GM21360 (cell line): Measurements from ENCODE around the gene EDEM3.

Experiments
- ATAC-seq: cut with Tn5 transposase; IDR thresholded peaks from one replicate; pipeline ENCODE4 v1.9.1; 2021; ENCODE audit warnings: mild to moderate bottlenecking, moderate library complexity; ENCODE audit not compliant: unreplicated experiment

The EDEM3 gene

GRCh38 chr1:184673305-184673704 lies 81.4 kb downstream of the EDEM3 start:
- no peak for ATAC-seq

- no peak for ATAC-seq
Measured at GRCh38 chr1:184672013-184672726, 82.5 kb downstream of the EDEM3 start.

GRCh38 chr1:184669391-184669790 lies 85.3 kb downstream of the EDEM3 start:
- no peak for ATAC-seq

DNA sequence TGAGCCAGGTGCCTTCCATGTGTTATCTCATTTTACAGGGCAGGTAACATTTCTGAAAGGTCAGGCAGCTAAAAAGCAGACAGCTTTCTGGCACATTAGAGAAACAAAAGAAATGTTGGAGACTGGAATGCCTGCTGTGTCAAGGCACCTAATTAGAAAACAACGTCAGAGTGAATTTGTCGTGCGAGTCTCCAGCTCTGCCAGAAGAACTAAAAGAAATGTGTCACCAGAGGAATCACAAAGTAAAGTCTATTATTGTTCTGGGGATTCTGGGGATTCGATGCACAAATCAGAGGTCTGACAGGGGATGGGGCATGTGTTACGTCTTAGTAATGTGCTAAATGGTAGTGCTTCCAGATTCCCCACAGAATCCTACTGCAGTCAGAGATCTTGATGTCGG lies 89.3 kb downstream of the EDEM3 start:
- no peak for ATAC-seq

- no peak for ATAC-seq
Measured at GRCh38 chr1:184664661-184665060, 90.0 kb downstream of the EDEM3 start.

GRCh38 chr1:184664042-184664660 lies 90.5 kb downstream of the EDEM3 start:
- ATAC-seq = no peak

DNA sequence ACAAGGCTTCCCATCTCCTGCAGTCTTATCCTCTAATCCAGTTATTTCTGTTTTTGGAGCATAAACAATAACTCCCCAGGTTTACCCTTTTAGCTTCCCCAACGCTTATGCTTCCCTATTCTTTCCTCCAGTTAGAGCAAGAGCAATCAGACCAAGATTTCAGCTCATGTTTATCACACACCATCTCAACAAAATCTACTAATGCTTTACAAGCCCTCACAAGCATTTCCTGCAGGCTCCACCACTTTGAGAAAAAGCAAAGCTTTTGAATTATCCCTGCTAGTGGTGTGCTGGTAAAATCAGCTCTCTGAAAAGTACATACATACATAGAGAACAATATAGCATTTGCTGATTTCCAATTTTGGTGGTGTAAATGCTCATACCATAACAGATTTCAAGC lies 92.9 kb downstream of the EDEM3 start:
- ATAC-seq = no peak

GRCh38 chr1:184660462-184661191 lies 94.0 kb downstream of the EDEM3 start:
- ATAC-seq = no peak

GRCh38 chr1:184658055-184658454 lies 96.6 kb downstream of the EDEM3 start:
- ATAC-seq = no peak

DNA sequence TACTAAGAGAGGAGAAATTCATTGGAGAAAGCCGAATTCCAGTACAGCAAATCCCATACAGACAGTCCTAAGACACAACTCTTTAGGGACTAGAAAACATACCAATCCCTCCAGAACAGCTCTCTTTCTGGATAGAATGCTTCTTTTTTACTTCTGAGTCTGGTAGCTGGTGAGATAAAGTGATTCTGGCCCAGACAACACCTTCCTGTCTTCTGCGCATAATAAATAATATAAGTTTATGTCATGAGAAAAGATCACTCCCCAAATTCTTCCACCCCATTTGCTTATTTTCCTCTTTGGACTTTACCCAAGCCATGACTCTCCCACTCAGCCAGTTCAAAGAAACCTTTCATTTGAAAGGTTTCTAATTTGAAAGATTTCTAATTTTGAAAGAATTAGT lies 98.4 kb downstream of the EDEM3 start:
- ATAC-seq = no peak

GRCh38 chr1:184655185-184655584 lies 99.5 kb downstream of the EDEM3 start:
- ATAC-seq = no peak

- no peak for ATAC-seq
Measured at GRCh38 chr1:184650177-184650866, 104.3 kb downstream of the EDEM3 start.

DNA sequence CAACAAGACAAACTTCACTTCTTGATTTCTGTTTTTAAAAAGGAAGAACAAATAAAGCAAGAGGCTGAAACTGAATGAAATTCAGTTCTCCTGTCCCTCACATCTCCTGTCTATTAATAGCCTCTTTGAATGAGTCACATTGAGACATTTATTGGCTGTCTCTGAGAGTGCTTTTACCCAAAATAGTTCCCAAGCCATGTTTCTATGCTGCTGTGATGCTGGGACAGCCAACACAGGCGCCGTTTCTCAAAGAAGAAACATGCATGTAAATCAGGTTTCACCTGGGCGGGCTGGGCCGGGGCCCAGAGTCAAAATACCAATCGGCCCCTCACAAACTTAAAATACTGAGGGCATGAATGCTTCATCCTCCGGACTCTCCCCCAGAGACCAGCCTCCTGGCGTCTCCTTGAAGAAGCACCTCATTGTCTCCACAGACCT lies 105.2 kb downstream of the EDEM3 start:
- peak; percentile 94 for ATAC-seq

- ATAC-seq = no peak
Measured at GRCh38 chr1:184648856-184649201, 105.8 kb downstream of the EDEM3 start.

DNA sequence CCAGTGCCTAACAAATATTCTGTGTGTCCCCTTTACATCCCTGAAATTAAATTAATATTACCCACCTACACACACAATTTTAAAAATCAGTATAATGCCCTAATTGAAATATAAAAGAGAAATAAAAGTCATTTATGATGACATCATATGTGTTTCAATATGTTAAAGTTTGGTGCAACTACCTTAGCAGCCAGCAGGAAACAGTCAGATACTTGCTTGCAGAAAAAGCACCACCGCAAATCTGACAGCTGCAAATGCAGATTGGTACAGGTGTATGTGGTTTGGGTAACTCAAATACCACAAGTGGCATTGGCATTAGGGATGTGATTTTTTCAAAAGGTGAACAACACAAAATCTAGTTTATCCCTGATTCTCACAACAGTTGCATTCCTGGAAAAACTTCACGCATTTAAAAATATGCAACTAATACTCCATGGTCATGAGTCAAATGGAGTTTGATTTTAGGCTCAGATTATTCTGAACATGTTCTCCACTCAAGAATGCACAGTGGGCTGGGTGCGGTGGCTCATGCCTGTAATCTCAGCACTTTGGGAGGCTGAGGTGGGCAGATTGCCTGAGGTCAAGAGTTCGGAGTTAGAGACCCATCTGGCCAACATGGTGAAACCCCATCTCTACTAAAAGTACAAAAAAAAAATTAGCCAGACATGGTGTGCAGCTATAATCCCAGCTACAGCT lies 106.3 kb downstream of the EDEM3 start:
- ATAC-seq = no peak

DNA sequence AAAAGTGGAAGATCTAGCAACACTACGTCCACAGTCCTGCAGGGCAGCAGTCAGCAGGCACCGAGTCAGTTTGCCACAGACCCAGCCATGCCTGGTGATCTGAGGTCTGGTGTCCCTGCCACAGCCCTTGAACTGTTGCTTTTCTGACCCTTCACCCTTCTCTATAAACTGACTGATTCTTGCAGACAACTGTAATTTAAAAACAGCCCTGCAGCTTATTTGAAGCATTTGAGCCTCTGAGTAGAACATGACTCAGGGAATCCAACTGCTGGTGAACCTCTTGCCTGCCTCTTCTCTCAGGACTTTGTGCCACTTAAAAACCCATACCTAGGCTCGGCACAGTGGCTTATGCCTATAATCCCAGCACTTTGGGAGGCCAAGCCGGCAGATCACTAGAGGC lies 107.2 kb downstream of the EDEM3 start:
- no peak for ATAC-seq

- no peak for ATAC-seq
Measured at GRCh38 chr1:184646824-184647223, 107.8 kb downstream of the EDEM3 start.

DNA sequence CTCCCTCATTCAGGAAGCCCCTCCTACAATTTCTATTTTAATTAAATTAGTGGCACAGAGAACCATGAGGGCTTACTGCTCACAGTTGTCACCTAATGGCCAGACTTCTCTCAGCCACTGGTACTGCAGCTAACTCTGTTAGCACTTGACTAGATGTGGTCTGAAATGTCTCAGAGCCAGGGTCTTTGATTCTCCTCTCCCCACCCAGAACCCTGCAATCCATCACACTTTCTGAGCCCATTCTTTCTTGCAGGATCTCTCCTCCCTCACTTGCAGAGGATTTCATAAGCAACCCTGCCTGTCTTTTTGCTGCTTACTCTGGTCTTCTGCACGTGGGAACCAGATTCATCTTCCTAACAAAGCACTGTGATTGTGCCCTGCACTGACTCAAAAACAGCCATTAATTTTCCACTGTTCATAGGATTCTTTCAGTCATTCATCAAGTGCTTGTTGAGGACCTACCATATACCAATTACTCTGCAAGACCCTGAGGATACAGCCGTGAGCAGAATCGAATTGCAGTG lies 108.4 kb downstream of the EDEM3 start:
- no peak for ATAC-seq

GRCh38 chr1:184644771-184645170 lies 109.9 kb downstream of the EDEM3 start:
- ATAC-seq = no peak

GRCh38 chr1:184643661-184644060 lies 111.0 kb downstream of the EDEM3 start:
- ATAC-seq = no peak

- ATAC-seq = no peak
Measured at GRCh38 chr1:184641894-184642293, 112.8 kb downstream of the EDEM3 start.
